ENCODE measurements around the gene CRISPLD2. TPM values are rescaled to one million over a fixed set of nuclear protein-coding genes. Genes with fewer than 3 reads are reported as not detected.
"Not testable (repeated sequence)": the region's sequence is repeated elsewhere in the genome, so short reads cannot be mapped to it uniquely, and the experiment has no call there.

CRISPLD2 gene
- total RNA-seq, 1 experiment from 2014 or later = 9.4 TPM

DNA sequence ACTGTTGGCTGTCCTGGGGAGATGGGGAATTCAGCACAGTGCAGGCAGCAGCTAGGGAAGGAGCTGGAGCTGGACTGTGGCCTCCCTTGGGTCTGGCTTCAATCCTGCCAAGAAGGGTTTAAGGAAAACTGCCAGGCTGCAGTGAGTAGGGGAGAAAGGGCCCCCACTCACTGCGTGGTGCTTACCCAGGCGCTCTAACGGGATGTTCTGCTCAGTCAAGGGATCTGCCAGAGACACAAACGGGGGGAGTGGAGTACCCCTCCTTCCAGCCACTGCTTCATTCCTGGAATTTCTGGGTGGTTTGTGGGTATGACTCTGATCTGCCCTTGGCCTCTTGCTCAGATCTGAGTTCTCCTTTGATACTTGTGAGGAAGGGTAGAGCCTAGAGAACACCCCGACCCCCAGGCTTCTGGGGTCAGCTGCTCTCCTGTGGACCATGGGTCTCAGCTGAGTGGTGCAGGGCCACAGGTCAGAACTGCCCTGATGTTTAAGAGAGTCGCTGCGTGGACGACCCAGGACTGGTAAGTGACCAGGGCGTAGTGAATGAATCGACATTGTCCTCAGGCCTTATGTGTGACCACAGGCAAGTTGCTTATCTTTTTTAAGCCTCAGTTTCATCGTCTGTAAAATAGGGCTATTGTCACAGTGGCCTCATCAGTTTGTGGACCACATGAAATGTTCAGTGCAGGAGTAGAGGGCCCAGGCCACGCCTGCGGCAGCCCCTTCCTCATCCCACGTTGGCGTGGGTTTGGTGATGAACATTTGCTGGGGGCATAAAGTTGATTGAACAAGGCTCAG, 9.6 kb downstream of the CRISPLD2 start:
- no peak for TF ChIP-seq FOXP1 (CRISPR knock-in tag; IDR thresholded peaks at IDR 0.05; ENCODE audit: borderline replicate concordance)
- ChIA-PET POLR2A (no interaction called here), CTCF (no interaction called here)
- no peak for DNase-seq (ENCODE audit: low spot score)
- no peak overlapping the region for H3K27ac Mint-ChIP-seq
- H3K27me3 Mint-ChIP-seq (ENCODE audit: low read depth) = no peaks in the 10 kb centered on the region
- H3K36me3 Mint-ChIP-seq = no peaks in the 10 kb centered on the region
- H3K4me3 Mint-ChIP-seq = no peak overlapping the region
- ATAC-seq = no peak
- no peaks in the 10 kb centered on the region for H3K9me3 Mint-ChIP-seq
- peaks cover 8% of the 10 kb centered on the region for H3K4me1 Mint-ChIP-seq

DNA sequence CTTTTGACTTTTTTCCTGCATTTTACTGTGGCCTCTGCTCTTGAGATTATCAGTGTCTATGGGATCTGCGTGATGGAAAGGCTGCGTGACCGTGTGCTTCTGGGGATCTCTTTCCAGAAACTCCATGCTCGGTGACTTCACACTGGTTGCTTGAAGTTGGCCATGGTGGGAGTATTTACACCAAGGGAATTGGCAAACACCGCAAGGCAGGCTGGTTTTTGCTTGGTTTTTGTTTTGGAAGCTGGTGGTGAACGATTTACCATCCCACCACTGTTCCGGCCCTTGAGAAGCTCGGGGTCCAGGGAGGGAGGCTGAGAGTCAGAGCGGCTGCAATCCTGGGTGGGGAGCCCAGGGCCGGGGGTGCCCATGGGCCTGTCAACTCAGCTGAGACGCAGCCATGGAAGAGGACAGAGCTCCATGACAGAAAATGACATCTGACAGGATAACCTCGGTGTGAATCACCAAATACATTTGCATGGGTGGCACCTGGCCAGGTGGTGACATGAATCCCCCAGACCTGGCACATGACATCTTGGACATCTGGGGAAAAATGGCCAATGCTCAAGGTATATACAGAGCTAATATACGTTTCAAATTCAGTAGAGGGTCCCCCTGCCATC, 11.1 kb downstream of the CRISPLD2 start:
- Mint-ChIP-seq H3K27me3 (ENCODE audit: low read depth) (no peaks in the 10 kb centered on the region), H3K36me3 (no peaks in the 10 kb centered on the region), H3K4me1 (peaks cover 12% of the 10 kb centered on the region), H3K27ac (no peak overlapping the region), H3K4me3 (no peak overlapping the region), H3K9me3 (no peaks in the 10 kb centered on the region)
- ATAC-seq = no peak
- ChIA-PET POLR2A (no interaction called here), CTCF (interaction anchor here (0.9 to 1.6 kb wide), 3 partner anchors 94 to 142 kb away, joined by 3 to 4 read pairs (median 3); no protein-coding TSS in a partner anchor)
- no peak for TF ChIP-seq MYBL2 (CRISPR knock-in tag; IDR thresholded peaks at IDR 0.05)
- TF ChIP-seq RELA (CRISPR knock-in tag; IDR thresholded peaks at IDR 0.05; ENCODE audit: borderline replicate concordance) = no peak
- TF ChIP-seq, protein P1, sequence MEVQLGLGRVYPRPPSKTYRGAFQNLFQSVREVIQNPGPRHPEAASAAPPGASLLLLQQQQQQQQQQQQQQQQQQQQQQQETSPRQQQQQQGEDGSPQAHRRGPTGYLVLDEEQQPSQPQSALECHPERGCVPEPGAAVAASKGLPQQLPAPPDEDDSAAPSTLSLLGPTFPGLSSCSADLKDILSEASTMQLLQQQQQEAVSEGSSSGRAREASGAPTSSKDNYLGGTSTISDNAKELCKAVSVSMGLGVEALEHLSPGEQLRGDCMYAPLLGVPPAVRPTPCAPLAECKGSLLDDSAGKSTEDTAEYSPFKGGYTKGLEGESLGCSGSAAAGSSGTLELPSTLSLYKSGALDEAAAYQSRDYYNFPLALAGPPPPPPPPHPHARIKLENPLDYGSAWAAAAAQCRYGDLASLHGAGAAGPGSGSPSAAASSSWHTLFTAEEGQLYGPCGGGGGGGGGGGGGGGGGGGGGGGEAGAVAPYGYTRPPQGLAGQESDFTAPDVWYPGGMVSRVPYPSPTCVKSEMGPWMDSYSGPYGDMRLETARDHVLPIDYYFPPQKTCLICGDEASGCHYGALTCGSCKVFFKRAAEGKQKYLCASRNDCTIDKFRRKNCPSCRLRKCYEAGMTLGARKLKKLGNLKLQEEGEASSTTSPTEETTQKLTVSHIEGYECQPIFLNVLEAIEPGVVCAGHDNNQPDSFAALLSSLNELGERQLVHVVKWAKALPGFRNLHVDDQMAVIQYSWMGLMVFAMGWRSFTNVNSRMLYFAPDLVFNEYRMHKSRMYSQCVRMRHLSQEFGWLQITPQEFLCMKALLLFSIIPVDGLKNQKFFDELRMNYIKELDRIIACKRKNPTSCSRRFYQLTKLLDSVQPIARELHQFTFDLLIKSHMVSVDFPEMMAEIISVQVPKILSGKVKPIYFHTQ (CRISPR knock-in tag; IDR thresholded peaks at IDR 0.05) = no peak
- TF ChIP-seq SMAD3 (CRISPR knock-in tag; IDR thresholded peaks at IDR 0.05; ENCODE audit: borderline replicate concordance) = no peak
- no peak for TF ChIP-seq PRRX2 (CRISPR knock-in tag; IDR thresholded peaks at IDR 0.05)
- TF ChIP-seq, protein P2, sequence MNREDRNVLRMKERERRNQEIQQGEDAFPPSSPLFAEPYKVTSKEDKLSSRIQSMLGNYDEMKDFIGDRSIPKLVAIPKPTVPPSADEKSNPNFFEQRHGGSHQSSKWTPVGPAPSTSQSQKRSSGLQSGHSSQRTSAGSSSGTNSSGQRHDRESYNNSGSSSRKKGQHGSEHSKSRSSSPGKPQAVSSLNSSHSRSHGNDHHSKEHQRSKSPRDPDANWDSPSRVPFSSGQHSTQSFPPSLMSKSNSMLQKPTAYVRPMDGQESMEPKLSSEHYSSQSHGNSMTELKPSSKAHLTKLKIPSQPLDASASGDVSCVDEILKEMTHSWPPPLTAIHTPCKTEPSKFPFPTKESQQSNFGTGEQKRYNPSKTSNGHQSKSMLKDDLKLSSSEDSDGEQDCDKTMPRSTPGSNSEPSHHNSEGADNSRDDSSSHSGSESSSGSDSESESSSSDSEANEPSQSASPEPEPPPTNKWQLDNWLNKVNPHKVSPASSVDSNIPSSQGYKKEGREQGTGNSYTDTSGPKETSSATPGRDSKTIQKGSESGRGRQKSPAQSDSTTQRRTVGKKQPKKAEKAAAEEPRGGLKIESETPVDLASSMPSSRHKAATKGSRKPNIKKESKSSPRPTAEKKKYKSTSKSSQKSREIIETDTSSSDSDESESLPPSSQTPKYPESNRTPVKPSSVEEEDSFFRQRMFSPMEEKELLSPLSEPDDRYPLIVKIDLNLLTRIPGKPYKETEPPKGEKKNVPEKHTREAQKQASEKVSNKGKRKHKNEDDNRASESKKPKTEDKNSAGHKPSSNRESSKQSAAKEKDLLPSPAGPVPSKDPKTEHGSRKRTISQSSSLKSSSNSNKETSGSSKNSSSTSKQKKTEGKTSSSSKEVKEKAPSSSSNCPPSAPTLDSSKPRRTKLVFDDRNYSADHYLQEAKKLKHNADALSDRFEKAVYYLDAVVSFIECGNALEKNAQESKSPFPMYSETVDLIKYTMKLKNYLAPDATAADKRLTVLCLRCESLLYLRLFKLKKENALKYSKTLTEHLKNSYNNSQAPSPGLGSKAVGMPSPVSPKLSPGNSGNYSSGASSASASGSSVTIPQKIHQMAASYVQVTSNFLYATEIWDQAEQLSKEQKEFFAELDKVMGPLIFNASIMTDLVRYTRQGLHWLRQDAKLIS (CRISPR knock-in tag; IDR thresholded peaks at IDR 0.05; ENCODE audit: borderline replicate concordance) = no peak
- no peak for TF ChIP-seq TP53 (CRISPR knock-in tag; IDR thresholded peaks at IDR 0.05)
- no peak for TF ChIP-seq JAZF1 (CRISPR knock-in tag; IDR thresholded peaks at IDR 0.05)
- TF ChIP-seq RORB (CRISPR knock-in tag; IDR thresholded peaks at IDR 0.05) = no peak
- TF ChIP-seq, protein P3, sequence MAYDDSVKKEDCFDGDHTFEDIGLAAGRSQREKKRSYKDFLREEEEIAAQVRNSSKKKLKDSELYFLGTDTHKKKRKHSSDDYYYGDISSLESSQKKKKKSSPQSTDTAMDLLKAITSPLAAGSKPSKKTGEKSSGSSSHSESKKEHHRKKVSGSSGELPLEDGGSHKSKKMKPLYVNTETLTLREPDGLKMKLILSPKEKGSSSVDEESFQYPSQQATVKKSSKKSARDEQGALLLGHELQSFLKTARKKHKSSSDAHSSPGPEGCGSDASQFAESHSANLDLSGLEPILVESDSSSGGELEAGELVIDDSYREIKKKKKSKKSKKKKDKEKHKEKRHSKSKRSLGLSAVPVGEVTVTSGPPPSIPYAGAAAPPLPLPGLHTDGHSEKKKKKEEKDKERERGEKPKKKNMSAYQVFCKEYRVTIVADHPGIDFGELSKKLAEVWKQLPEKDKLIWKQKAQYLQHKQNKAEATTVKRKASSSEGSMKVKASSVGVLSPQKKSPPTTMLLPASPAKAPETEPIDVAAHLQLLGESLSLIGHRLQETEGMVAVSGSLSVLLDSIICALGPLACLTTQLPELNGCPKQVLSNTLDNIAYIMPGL (CRISPR knock-in tag; IDR thresholded peaks at IDR 0.05) = no peak
- DNase-seq (ENCODE audit: low spot score) = no peak

DNA sequence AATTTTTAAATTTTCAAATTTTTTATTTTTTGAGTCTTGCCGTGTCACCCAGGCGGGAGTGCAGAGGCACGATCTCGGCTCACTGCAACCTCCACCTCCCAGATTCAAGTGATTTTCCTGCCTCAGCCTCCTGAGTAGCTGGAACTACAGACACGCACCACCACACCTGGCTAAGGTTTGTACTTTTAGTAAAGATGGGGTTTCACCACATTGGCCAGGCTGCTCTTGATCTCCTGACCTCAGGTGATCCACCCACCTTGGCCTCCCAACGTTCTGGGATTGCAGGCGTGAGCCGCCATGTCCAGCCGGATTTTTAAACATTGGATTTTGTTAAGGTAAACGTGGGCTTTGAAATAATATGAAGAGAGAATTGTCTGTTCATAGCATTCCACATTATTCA, 11.9 kb downstream of the CRISPLD2 start:
- POLR2A ChIA-PET; H3K36me3 Mint-ChIP-seq; H3K27me3 Mint-ChIP-seq (ENCODE audit: low read depth); ATAC-seq; DNase-seq (ENCODE audit: low spot score); H3K27ac Mint-ChIP-seq; H3K4me3 Mint-ChIP-seq; H3K9me3 Mint-ChIP-seq: not testable (repeated sequence)
- CTCF ChIA-PET = interaction anchor here (0.9 to 1.0 kb wide), 2 partner anchors 121 to 141 kb away, joined by 3 read pairs; no protein-coding TSS in a partner anchor
- H3K4me1 Mint-ChIP-seq = peaks cover 17% of the 10 kb centered on the region

Data from WTC11 (cell line).